Lower lobe of right lung (tissue), 2 donors: ENCODE data around the gene PITPNM3. TPM values are rescaled to one million over a fixed set of nuclear protein-coding genes. Genes with fewer than 3 reads are reported as not detected.

Source experiments
- ATAC-seq, 2 donors: fragments of 200-7000 bp; cut with Tn5 transposase; one replicate each; pipeline ENCODE4 v1.9.1; 2020 to 2022; ENCODE audit warnings: mild to moderate bottlenecking in 2 of 2, moderate library complexity in 2 of 2
- DNase-seq: peaks from one replicate; pipeline ENCODE4 v3.0.0-alpha.2; 2020
- H3K27ac ChIP-seq: fragments of 200-600 bp; one replicate; pipeline ENCODE4 v1.8.0; 2022
- H3K27me3 ChIP-seq: fragments of 200-600 bp; one replicate; pipeline ENCODE4 v1.8.0; 2022; ENCODE audit warnings: low read depth
- H3K36me3 ChIP-seq: fragments of 200-600 bp; one replicate; pipeline ENCODE4 v1.8.0; 2022; ENCODE audit warnings: mild to moderate bottlenecking
- H3K4me1 ChIP-seq: fragments of 200-600 bp; one replicate; pipeline ENCODE4 v1.8.0; 2022
- H3K4me3 ChIP-seq: fragments of 200-600 bp; one replicate; pipeline ENCODE4 v1.8.0; 2022; ENCODE audit warnings: mild to moderate bottlenecking
- H3K9me3 ChIP-seq: fragments of 200-600 bp; one replicate; pipeline ENCODE4 v1.8.0; 2022
- intact Hi-C: fragments of 100-400 bp; cut with DNase I; formaldehyde crosslinking; loops from one replicate; pipeline ENCODE4 v1.11.0; 2022
- total RNA-seq: library from RNA; stranded (reverse); fragmentation: NEBNext Ultra II Directional; extraction: Animal tissue kit (Norgen Biotek cat#: 25700); gene quantifications from one replicate; pipeline ENCODE4 v1.2.1, GENCODE V29; 2021
- TF ChIP-seq, protein P1 (sequence below): fragments of 200-600 bp; IDR thresholded peaks from one replicate; pipeline ENCODE4 v1.8.0; 2022; ENCODE audit warnings: antibody characterized with exemption, mild to moderate bottlenecking
- donor health status: DM: no; HTN: yes; CAD: no; lungs with severe emphysema.

The PITPNM3 gene
- total RNA-seq, 1 donor from 2014 or later = 12.3 TPM

DNA sequence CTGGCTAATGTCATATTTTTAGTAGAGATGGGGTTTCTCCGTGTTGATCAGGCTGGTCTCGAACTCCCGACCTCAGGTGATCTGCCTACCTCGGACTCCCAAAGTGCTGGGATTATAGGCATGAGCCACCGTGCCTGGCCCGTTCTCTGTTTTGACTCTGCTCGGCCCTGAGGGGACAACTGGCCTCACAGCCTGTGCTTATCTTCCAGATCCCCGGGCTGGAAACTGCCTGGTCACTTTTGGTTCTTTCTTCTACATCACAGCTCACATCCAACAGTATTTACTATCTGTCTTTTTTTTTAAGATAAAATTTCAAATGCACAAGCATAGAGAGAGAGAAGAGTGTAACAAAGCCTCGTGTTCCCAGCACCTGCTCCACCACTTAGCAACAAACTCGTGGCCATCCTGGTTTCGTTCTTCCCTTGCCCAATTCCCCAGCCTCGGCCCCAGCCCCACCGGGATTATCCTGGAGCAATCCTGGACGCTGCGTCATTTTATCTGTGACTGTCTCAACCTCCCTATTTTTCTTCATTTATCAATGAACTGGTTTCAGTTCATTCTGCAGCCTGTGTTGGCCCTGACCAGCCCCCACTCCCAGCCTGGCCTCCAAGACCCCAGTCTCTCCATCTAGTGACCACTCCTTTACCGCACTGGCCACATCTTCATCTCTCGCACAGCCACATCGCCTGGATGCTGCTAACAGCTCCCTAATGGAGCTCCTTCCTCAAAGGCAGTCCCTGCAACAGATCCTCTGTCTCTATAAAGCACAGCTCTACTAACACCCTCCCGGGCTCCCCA lies 91.0 kb downstream of the PITPNM3 start:
- Histone ChIP-seq H3K4me3 (no peak overlapping the region), H3K9me3 (no peaks in the 10 kb centered on the region), H3K36me3 (no peaks in the 10 kb centered on the region), H3K27me3 (no peaks in the 10 kb centered on the region), H3K27ac (no peak overlapping the region), H3K4me1 (no peaks in the 10 kb centered on the region)
- ATAC-seq (no peak), DNase-seq (peak; percentile 21)
- intact Hi-C loops = no loop called here
- TF ChIP-seq, protein P1, sequence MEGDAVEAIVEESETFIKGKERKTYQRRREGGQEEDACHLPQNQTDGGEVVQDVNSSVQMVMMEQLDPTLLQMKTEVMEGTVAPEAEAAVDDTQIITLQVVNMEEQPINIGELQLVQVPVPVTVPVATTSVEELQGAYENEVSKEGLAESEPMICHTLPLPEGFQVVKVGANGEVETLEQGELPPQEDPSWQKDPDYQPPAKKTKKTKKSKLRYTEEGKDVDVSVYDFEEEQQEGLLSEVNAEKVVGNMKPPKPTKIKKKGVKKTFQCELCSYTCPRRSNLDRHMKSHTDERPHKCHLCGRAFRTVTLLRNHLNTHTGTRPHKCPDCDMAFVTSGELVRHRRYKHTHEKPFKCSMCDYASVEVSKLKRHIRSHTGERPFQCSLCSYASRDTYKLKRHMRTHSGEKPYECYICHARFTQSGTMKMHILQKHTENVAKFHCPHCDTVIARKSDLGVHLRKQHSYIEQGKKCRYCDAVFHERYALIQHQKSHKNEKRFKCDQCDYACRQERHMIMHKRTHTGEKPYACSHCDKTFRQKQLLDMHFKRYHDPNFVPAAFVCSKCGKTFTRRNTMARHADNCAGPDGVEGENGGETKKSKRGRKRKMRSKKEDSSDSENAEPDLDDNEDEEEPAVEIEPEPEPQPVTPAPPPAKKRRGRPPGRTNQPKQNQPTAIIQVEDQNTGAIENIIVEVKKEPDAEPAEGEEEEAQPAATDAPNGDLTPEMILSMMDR = no peak

DNA sequence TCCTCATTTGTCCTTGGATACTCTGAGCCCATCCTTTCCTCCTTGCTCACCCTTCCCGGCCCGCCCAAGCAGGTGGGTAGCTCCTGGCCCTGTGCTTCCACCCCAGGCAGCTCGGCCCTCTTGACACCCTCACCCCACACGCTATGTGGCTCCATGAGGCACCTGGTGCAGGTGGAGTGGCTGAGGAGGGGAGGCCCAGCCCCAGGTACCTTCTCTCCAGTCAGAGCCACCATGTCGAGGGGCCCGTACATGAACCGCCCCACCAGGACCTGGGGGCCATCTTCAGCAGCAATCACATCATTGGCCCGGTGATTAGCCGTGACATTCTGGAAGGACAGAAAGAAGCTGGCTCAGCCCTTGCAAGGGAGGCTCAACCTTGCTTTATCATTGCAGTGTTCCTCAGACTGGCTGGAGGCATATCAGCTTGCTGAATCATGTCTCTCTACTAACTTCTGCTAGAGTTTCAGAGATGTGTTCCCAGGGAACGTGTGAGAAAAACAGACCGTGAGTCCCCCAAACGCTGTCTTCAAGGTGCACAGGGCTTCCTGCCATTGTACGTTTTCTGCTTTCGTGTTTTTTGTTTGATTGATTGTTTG lies 91.8 kb downstream of the PITPNM3 start:
- Histone ChIP-seq H3K27ac (no peak overlapping the region), H3K27me3 (no peaks in the 10 kb centered on the region), H3K4me3 (no peak overlapping the region), H3K9me3 (no peaks in the 10 kb centered on the region), H3K4me1 (no peaks in the 10 kb centered on the region), H3K36me3 (no peaks in the 10 kb centered on the region)
- intact Hi-C loops = no loop called here
- ATAC-seq = no peak
- no peak for DNase-seq
- TF ChIP-seq, protein P1 = no peak

DNA sequence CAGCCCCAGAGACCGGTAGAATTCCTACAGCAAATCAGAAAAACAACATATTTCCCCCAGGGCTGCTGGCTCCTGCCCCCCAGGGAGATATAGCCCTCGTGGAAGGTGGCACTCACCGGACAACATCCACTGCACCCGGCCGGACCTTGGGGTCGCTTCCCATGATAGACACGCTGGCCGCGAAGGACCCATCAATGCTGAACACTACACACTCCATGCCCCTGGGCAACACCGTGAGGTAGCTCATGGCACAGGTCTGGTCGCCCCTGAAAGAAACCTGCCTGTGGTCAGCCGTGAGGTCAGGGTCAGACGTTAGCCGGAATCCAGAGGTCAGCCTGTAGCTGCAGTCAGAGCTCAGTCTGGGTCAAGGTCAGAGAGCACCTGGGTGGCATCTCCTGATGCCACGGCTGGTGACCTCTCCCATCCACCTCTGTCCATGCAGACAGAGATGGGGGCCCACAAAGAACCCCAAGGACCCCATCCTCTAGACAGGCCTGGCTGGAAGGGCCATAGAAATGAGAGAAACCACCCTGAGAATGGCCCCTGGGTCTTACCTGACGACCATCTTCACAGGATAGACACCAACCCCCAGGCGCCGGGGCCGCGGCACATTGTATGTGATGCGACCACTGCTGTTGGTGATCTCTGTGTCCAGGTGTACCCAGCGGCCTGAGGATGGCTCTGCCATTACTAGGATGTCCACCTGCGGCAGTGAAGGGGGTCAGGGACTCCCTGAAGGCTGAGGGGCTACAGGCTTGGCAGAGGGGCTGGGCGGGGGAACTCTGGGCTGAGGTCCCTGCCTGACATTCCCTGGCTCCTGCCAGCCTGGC lies 92.5 kb downstream of the PITPNM3 start:
- no peak overlapping the region for H3K27ac ChIP-seq
- no peaks in the 10 kb centered on the region for H3K9me3 ChIP-seq
- intact Hi-C loops = no loop called here
- no peaks in the 10 kb centered on the region for H3K36me3 ChIP-seq
- ATAC-seq (no peak), DNase-seq (peak; percentile 37)
- H3K4me1 ChIP-seq = no peaks in the 10 kb centered on the region
- no peak overlapping the region for H3K4me3 ChIP-seq
- TF ChIP-seq, protein P1 = no peak
- H3K27me3 ChIP-seq = no peaks in the 10 kb centered on the region

DNA sequence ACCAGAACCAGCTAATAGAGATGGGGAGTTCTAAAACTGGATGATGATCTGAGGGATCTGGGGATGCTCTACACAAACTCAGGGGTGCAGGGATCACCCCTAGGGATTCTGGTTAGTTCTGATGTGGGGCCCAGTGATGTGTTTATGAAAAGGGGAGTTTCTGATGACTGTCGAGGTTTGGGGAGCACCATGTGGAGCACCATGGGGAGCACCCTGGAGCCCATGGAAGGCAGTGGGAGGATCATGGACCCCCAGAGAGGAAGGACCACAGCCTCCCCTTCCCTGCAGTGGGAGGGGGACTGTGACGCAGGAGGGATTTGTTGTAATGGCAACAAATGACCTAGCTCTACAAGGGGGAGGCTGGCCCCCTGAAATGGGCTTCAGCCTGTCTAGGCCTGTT lies 93.7 kb downstream of the PITPNM3 start:
- Histone ChIP-seq H3K27me3 (no peaks in the 10 kb centered on the region), H3K4me3 (no peak overlapping the region), H3K4me1 (no peaks in the 10 kb centered on the region), H3K9me3 (no peaks in the 10 kb centered on the region), H3K27ac (no peak overlapping the region), H3K36me3 (no peaks in the 10 kb centered on the region)
- TF ChIP-seq, protein P1 = no peak
- DNase-seq = peak; percentile 7
- intact Hi-C loops = no loop called here
- ATAC-seq = no peak

DNA sequence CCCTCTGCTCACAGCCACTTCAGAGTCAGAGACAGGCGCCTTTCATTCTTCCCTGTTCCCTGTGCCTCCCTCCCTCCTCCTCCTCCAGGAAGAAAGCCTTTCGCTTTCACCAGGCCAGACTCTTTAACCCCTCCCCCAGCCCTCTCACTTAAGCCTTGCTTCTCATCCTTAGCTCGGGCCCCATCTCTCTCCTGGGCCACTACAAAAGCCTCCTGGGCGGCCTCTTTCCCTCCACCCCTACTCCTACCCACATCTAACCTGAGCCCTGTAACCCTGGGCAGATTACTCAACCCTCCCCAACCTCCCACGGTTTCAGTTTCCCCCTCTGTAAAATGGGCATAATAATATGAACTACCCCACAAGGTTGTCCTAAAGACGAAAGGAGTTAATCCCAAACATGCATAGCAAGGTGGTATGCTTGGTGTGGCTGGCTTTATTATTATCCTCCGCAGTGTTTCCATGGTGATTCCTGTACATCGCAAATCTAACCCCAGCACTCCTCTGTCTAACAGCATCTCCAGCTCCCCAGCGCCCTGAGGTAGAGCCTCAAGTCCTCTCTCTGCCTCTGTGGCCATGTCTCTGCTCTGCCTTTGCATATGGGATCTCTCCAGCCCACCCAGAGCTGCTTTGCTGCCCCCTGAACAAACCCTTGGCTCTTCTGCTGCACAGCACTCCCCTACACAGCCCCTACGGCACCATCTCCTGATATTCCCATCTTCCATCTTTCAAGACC lies 94.4 kb downstream of the PITPNM3 start:
- H3K4me1 ChIP-seq = no peaks in the 10 kb centered on the region
- H3K27ac ChIP-seq = no peak overlapping the region
- ATAC-seq = no peak
- peak; percentile 14 for DNase-seq
- H3K9me3 ChIP-seq = no peaks in the 10 kb centered on the region
- H3K36me3 ChIP-seq = no peaks in the 10 kb centered on the region
- no peaks in the 10 kb centered on the region for H3K27me3 ChIP-seq
- no peak overlapping the region for H3K4me3 ChIP-seq
- intact Hi-C loops = no loop called here
- TF ChIP-seq, protein P1 = no peak
